PC-9 (cell line): ENCODE data around the gene TTLL6.

Experiments
- EZH2 ChIP-seq: fragments of 200-600 bp; sonication (generic); IDR thresholded peaks from 2 replicates; pipeline ENCODE4 v1.8.0; 2017; ENCODE audit warnings: antibody characterized with exemption, low read depth
- TF ChIP-seq, protein P1 (sequence below): fragments of 200-600 bp; sonication (generic); conservative IDR thresholded peaks from 2 replicates; pipeline ENCODE4 v1.6.1; 2017; ENCODE audit warnings: mixed run types, antibody characterized with exemption, mild to moderate bottlenecking, moderate library complexity

GRCh38 chr17:48830840-48831548 is 14.0 kb upstream of the TTLL6 start, which contains the start of gene CALCOCO2:
- TF ChIP-seq, protein P1, sequence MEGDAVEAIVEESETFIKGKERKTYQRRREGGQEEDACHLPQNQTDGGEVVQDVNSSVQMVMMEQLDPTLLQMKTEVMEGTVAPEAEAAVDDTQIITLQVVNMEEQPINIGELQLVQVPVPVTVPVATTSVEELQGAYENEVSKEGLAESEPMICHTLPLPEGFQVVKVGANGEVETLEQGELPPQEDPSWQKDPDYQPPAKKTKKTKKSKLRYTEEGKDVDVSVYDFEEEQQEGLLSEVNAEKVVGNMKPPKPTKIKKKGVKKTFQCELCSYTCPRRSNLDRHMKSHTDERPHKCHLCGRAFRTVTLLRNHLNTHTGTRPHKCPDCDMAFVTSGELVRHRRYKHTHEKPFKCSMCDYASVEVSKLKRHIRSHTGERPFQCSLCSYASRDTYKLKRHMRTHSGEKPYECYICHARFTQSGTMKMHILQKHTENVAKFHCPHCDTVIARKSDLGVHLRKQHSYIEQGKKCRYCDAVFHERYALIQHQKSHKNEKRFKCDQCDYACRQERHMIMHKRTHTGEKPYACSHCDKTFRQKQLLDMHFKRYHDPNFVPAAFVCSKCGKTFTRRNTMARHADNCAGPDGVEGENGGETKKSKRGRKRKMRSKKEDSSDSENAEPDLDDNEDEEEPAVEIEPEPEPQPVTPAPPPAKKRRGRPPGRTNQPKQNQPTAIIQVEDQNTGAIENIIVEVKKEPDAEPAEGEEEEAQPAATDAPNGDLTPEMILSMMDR = peak; percentile 4; the same call in 1 of the 2 replicates
- no peak for TF ChIP-seq EZH2
